Measurements from ENCODE around the gene PRKG2. TPM values are rescaled to one million over a fixed set of nuclear protein-coding genes. Genes with fewer than 3 reads are reported as not detected.
A peak's percentile ranks its signal among the peaks of the same experiment; 100 is the strongest.

Gene PRKG2
- 10 to 100 TPM in 1 of 4 donors, 1 to 10 TPM in 3; 7.3 to 11.2 (median 8.8) TPM for total RNA-seq

GRCh38 chr4:81214881-81215868 is at the start of gene PRKG2:
Gene PRKG2 (minus strand): TSS chr4:81215222. CDS start chr4:81205047, 10,175 bp downstream.
- DNase-seq (ENCODE audit: extremely low spot score), result no peak
- peaks cover 0 to 7% (median 0%) of the 10 kb centered on the region in 4 donors for H3K27me3 ChIP-seq
- no peaks in the 10 kb centered on the region for H3K9me3 ChIP-seq
- TF ChIP-seq EP300 (IDR thresholded peaks at IDR 0.05), result no peak
- no peak for TF ChIP-seq POLR2A (IDR thresholded peaks at IDR 0.05; ENCODE audit: low read depth)
- TF ChIP-seq POLR2AphosphoS5 (IDR thresholded peaks at IDR 0.05), result peak; percentile 64 to 76
- peak in 1 of 3 experiments; percentile 16 for TF ChIP-seq CTCF (IDR thresholded peaks at IDR 0.05)
- H3K4me3 ChIP-seq, result peak within 1 kb of the TSS; percentile 69 to 84 (median 74)
- WGBS, result 4% methylated on average over 21 of the region's 75 CpGs
- H3K4me1 ChIP-seq, result peaks cover 2 to 23% (median 20%) of the 10 kb centered on the region in 4 donors
- no peaks in the 10 kb centered on the region for H3K36me3 ChIP-seq
- intact Hi-C loops (cut with DNase I), result loop anchor here (5.0 kb wide), 1 partner anchor 78 kb away; no protein-coding TSS in a partner anchor
- H3K27ac ChIP-seq (replicated peaks in 1 of 4), result peak within 1 kb of the TSS; percentile 80 to 89 (median 87)

GRCh38 chr4:81260443-81261101 is 45.5 kb upstream of the PRKG2 start:
- Histone ChIP-seq H3K27me3 (no peaks in the 10 kb centered on the region), H3K27ac (replicated peaks in 1 of 4) (no peak overlapping the region), H3K36me3 (no peaks in the 10 kb centered on the region), H3K9me3 (no peaks in the 10 kb centered on the region), H3K4me1 (no peaks in the 10 kb centered on the region), H3K4me3 (no peak overlapping the region)
- no peak for DNase-seq (ENCODE audit: extremely low spot score)
- intact Hi-C loops (cut with DNase I), result no loop called here
- TF ChIP-seq CTCF (IDR thresholded peaks at IDR 0.05) (peak; percentile 46 to 52 (median 50)), POLR2A (IDR thresholded peaks at IDR 0.05; ENCODE audit: low read depth) (no peak)
- WGBS, result 77% methylated on average over 10 of the region's 10 CpGs

GRCh38 chr4:81258841-81259550 is 44.0 kb upstream of the PRKG2 start:
- Histone ChIP-seq H3K4me1 (no peaks in the 10 kb centered on the region), H3K4me3 (no peak overlapping the region), H3K36me3 (no peaks in the 10 kb centered on the region), H3K27ac (replicated peaks in 1 of 4) (no peak overlapping the region), H3K9me3 (no peaks in the 10 kb centered on the region), H3K27me3 (no peaks in the 10 kb centered on the region)
- no peak for TF ChIP-seq CTCF (IDR thresholded peaks at IDR 0.05)
- no peak for TF ChIP-seq POLR2A (IDR thresholded peaks at IDR 0.05; ENCODE audit: low read depth)
- no peak for TF ChIP-seq POLR2AphosphoS5 (IDR thresholded peaks at IDR 0.05)
- no peak for TF ChIP-seq EP300 (IDR thresholded peaks at IDR 0.05)
- intact Hi-C loops (cut with DNase I), result loop anchor here (2.0 kb wide), 1 partner anchor 188 kb away; no protein-coding TSS in a partner anchor
- DNase-seq (ENCODE audit: extremely low spot score), result no peak

GRCh38 chr4:81257816-81258215 is 42.8 kb upstream of the PRKG2 start:
- no peak for DNase-seq (ENCODE audit: extremely low spot score)
- no peak for TF ChIP-seq POLR2AphosphoS5 (IDR thresholded peaks at IDR 0.05)
- TF ChIP-seq EP300 (IDR thresholded peaks at IDR 0.05), result no peak
- TF ChIP-seq POLR2A (IDR thresholded peaks at IDR 0.05; ENCODE audit: low read depth), result no peak
- no peak for TF ChIP-seq CTCF (IDR thresholded peaks at IDR 0.05)
- H3K4me1 ChIP-seq, result no peaks in the 10 kb centered on the region
- H3K27me3 ChIP-seq, result no peaks in the 10 kb centered on the region
- intact Hi-C loops (cut with DNase I), result loop anchor here (2.0 kb wide), 1 partner anchor 187 kb away; no protein-coding TSS in a partner anchor
- no peak overlapping the region for H3K27ac ChIP-seq (replicated peaks in 1 of 4)
- H3K36me3 ChIP-seq, result no peaks in the 10 kb centered on the region
- no peak overlapping the region for H3K4me3 ChIP-seq
- H3K9me3 ChIP-seq, result no peaks in the 10 kb centered on the region
- 76% methylated on average over 3 of the region's 3 CpGs for WGBS
